K562 (cell line): ENCODE data around the gene CCR6. TPM values are rescaled to one million over a fixed set of nuclear protein-coding genes. Genes with fewer than 3 reads are reported as not detected.

ENCODE experiments used
- ATAC-seq: fragments of 200-7000 bp; cut with Tn5 transposase; 3 replicates; pipeline ENCODE4 v1.9.1; 2020; ENCODE audit warnings: moderate library complexity
- BruUV-seq: library from RNA; stranded (reverse); fragments of 400-500 nt; replicated peaks from 2 replicates; lab custom pipeline; 2021; lab: Mats Ljungman, UMichigan
- CTCF ChIA-PET: fragments of 300-600 bp; formaldehyde crosslinking; extraction: SDS; loops from one replicate; lab custom pipeline; 2021; ENCODE audit warnings: low intra/inter-chr PET ratio; lab: Yijun Ruan, JAX
- POLR2A ChIA-PET: fragments of 300-600, 350-650 bp; sonication (Branson Sonifier 250); formaldehyde crosslinking; extraction: SDS; loops from one replicate; lab custom pipeline; 2021; ENCODE audit warnings: antibody characterized with exemption, inconsistent platforms; lab: Yijun Ruan, JAX
- DNase-seq, 4 experiments: peaks; one replicate each; pipeline versions ENCODE4 v3.0.0 to v3.0.0-alpha.2; 2011 to 2018; ENCODE audit warnings: low spot score in 3 of 4, mixed read lengths in 3 of 4; ENCODE audit errors: extremely low read depth in 1 of 4
- FAIRE-seq: peaks from 2 replicates; lab custom pipeline; 2011; peaks lifted over from hg19 to GRCh38; lab: Jason Lieb, UNC
- H2AFZ ChIP-seq: 2 replicates; pipeline ENCODE4 v1.6.0; 2011; ENCODE audit warnings: low read depth, low read length, control low read depth, inconsistent platforms
- H3K27ac ChIP-seq: fragments of 200-600 bp; 3 replicates; pipeline ENCODE4 v1.8.0; 2011; ENCODE audit warnings: low read depth, mild to moderate bottlenecking, control low read depth, inconsistent platforms, low read length, moderate library complexity, mixed read lengths; ENCODE audit errors: extremely low read depth
- H3K27me3 ChIP-seq, 2 experiments: fragments of 300-600 bp in 1 of 2; 2 replicates in 1 of 2; 3 replicates in 1 of 2; pipeline versions ENCODE4 v1.6.0 to v1.8.0; 2011; ENCODE audit warnings: inconsistent platforms in 2 of 2, low read length in 2 of 2, mild to moderate bottlenecking in 1 of 2, mixed read lengths in 1 of 2, moderate library complexity in 1 of 2; ENCODE audit not compliant: control insufficient read depth in 2 of 2, insufficient read depth in 2 of 2
- H3K36me3 ChIP-seq: fragments of 300-600 bp; 3 replicates; pipeline ENCODE4 v1.8.0; 2011; ENCODE audit warnings: mild to moderate bottlenecking, low read length, inconsistent platforms; ENCODE audit not compliant: control insufficient read depth, insufficient read depth
- H3K4me1 ChIP-seq, 2 experiments: fragments of 200-600 bp in 1 of 2; replicated peaks in 1 of 2; 2 replicates in 1 of 2; 3 replicates in 1 of 2; pipeline versions ENCODE4 v1.5.1 to v1.8.0; 2011; ENCODE audit warnings: inconsistent platforms in 2 of 2, low read length in 2 of 2, mild to moderate bottlenecking in 1 of 2, mixed read lengths in 1 of 2, moderate library complexity in 1 of 2; ENCODE audit not compliant: control insufficient read depth in 2 of 2, insufficient read depth in 2 of 2
- H3K4me2 ChIP-seq: 2 replicates; pipeline ENCODE4 v1.6.1; 2011; ENCODE audit warnings: low read length, control low read depth, inconsistent platforms, mixed read lengths; ENCODE audit not compliant: insufficient read depth
- H3K4me3 ChIP-seq: fragments of 200-600 bp; sonication (generic), shearing (Covaris generic); 2 replicates; pipeline ENCODE4 v1.5.1; 2016; ENCODE audit warnings: control low read depth, inconsistent platforms
- H3K79me2 ChIP-seq: fragments of 200-600 bp; 3 replicates; pipeline ENCODE4 v1.8.0; 2011; ENCODE audit warnings: low read length, inconsistent platforms; ENCODE audit not compliant: control insufficient read depth, insufficient read depth
- H3K9ac ChIP-seq, 2 experiments: 2 replicates each; pipeline versions ENCODE4 v1.6.0 to v1.6.1; 2011; ENCODE audit warnings: low read depth in 2 of 2, low read length in 2 of 2, control low read depth in 1 of 2, inconsistent platforms in 1 of 2, mild to moderate bottlenecking in 1 of 2, mixed read lengths in 1 of 2; ENCODE audit not compliant: insufficient read depth in 1 of 2
- H3K9me1 ChIP-seq: one replicate; pipeline ENCODE4 v1.6.0; 2011; ENCODE audit warnings: inconsistent platforms, mild to moderate bottlenecking, low read length, moderate library complexity; ENCODE audit not compliant: control insufficient read depth, insufficient read depth
- H3K9me3 ChIP-seq: replicated peaks from 2 replicates; pipeline ENCODE4 v1.5.1; 2011; ENCODE audit warnings: low read depth, low read length, inconsistent platforms; ENCODE audit not compliant: control insufficient read depth, insufficient read depth
- H4K20me1 ChIP-seq: replicated peaks from 2 replicates; pipeline ENCODE4 v1.6.1; 2011; ENCODE audit warnings: low read length, inconsistent platforms, mixed read lengths; ENCODE audit not compliant: control insufficient read depth, insufficient read depth
- ARID2 ChIP-seq: fragments of 450-650 bp; IDR thresholded peaks from 2 replicates; pipeline ENCODE4 v1.6.1; 2017; ENCODE audit warnings: antibody characterized with exemption, mild to moderate bottlenecking
- BRCA1 ChIP-seq, 2 experiments: fragments of 450-650 bp in 1 of 2; sonication (generic) in 1 of 2; formaldehyde crosslinking in 1 of 2; IDR thresholded peaks; 2 replicates each; pipeline versions ENCODE4 v1.5.0 to v1.6.1; 2017 to 2020; ENCODE audit warnings: mild to moderate bottlenecking in 1 of 2, missing genetic modification reagents in 1 of 2
- CBX5 ChIP-seq: IDR thresholded peaks from 2 replicates; pipeline ENCODE4 v1.6.1; 2014; ENCODE audit warnings: low read depth, borderline replicate concordance
- CREM ChIP-seq: IDR thresholded peaks from 2 replicates; pipeline ENCODE4 v1.6.1; 2014; ENCODE audit warnings: antibody characterized with exemption, low read depth
- EWSR1 ChIP-seq: fragments of 450-650 bp; IDR thresholded peaks from 2 replicates; pipeline ENCODE4 v1.6.1; 2018; ENCODE audit warnings: borderline replicate concordance, mild to moderate bottlenecking, low read depth, moderate library complexity; ENCODE audit not compliant: partially characterized antibody
- HDGF ChIP-seq: fragments of 450-650 bp; IDR thresholded peaks from 2 replicates; pipeline ENCODE4 v1.6.1; 2016
- JUND ChIP-seq, 2 experiments: IDR thresholded peaks; 2 replicates in 1 of 2; 3 replicates in 1 of 2; pipeline ENCODE4 v1.6.1; 2011; ENCODE audit warnings: borderline replicate concordance in 2 of 2, low read depth in 2 of 2, low read length in 2 of 2, improper control_type of control experiment in 1 of 2, missing biosample characterization in 1 of 2, missing genetic modification characterization in 1 of 2, missing genetic modification reagents in 1 of 2
- MTA1 ChIP-seq: fragments of 450-650 bp; IDR thresholded peaks from 2 replicates; pipeline ENCODE4 v1.6.1; 2017; ENCODE audit warnings: borderline replicate concordance
- MTF1 ChIP-seq: fragments of 250-450 bp; sonication (Bioruptor Pico); IDR thresholded peaks from 2 replicates; pipeline ENCODE4 v1.9.0; 2021; ENCODE audit warnings: moderate library complexity, mild to moderate bottlenecking, inconsistent platforms, borderline replicate concordance
- NCOR1 ChIP-seq: fragments of 450-650 bp; IDR thresholded peaks from 2 replicates; pipeline ENCODE4 v1.6.1; 2016; ENCODE audit warnings: mild to moderate bottlenecking, moderate library complexity
- RBM34 ChIP-seq: fragments of 200-400 bp; formaldehyde crosslinking; IDR thresholded peaks from 2 replicates; pipeline ENCODE4 v1.6.1; 2018; ENCODE audit warnings: low read length, borderline replicate concordance; ENCODE audit not compliant: insufficient read depth
- RFX1 ChIP-seq: fragments of 450-650 bp; IDR thresholded peaks from 2 replicates; pipeline ENCODE4 v1.6.1; 2016; ENCODE audit warnings: mild to moderate bottlenecking, moderate library complexity
- TEAD2 ChIP-seq: fragments of 450-650 bp; IDR thresholded peaks from 2 replicates; pipeline ENCODE4 v1.6.1; 2016; ENCODE audit warnings: missing genetic modification characterization, control low read depth, missing compliant biosample characterization
- ZFX ChIP-seq: sonication (generic); formaldehyde crosslinking; IDR thresholded peaks from 2 replicates; pipeline ENCODE4 v1.8.0; 2022; ENCODE audit warnings: mild to moderate bottlenecking, missing genetic modification reagents, moderate library complexity
- ZNF311 ChIP-seq: fragments of 250-450 bp; sonication (Bioruptor Pico); IDR thresholded peaks from 2 replicates; pipeline ENCODE4 v1.4.0; 2020; ENCODE audit warnings: mild to moderate bottlenecking, moderate library complexity
- ZNF316 ChIP-seq: fragments of 450-650 bp; IDR thresholded peaks from 2 replicates; pipeline ENCODE4 v1.6.1; 2016
- WGBS: fragments of 100-300 bp; shearing (Covaris generic); methylation state at CpG from one replicate; pipeline ENCODE4 v1.1.6; 2016; ENCODE audit warnings: low coverage, mixed read lengths; ENCODE audit not compliant: insufficient coverage; ENCODE audit errors: missing lambda C conversion rate; 5-methylcytosine and 5-hydroxymethylcytosine counted together
- in situ Hi-C: fragments of 300-500 bp; cut with MboI; formaldehyde crosslinking; loops from 4 replicates; pipeline ENCODE4 v1.15.0; 2018; ENCODE audit warnings: inconsistent platforms, mixed read lengths
- intact Hi-C: fragments of 100-400 bp; cut with micrococcal nuclease; formaldehyde crosslinking; loops from 2 replicates; pipeline ENCODE4 v1.14.2; 2022
- polyA plus RNA-seq, 8 experiments: library from polyadenylated mRNA; depleted of rRNA in 4 of 8; stranded (reverse) in 5 of 8; unstranded in 3 of 8; fragments of >200 nt; fragmentation: Nextera tagmentation in 2 of 8; fragmentation: Illumina TruSeq in 1 of 8; extraction: Ambion mirVana in 2 of 8; extraction: Trizol in 1 of 8; gene quantifications; 2 replicates each; pipeline versions ENCODE4 v1.2.1 to v1.2.3, GENCODE V29; 2011 to 2014; ENCODE audit warnings: inconsistent platforms in 1 of 8, missing spikeins in 1 of 8
- total RNA-seq, 7 experiments: library from RNA; depleted of rRNA in 6 of 7; stranded (reverse); fragments of >200 nt in 6 of 7; fragmentation: Illumina TruSeq in 2 of 7; extraction: Trizol in 2 of 7; gene quantifications; 2 replicates each; pipeline versions ENCODE4 v1.2.1 to v1.2.3, GENCODE V29; 2011 to 2021; ENCODE audit warnings: low replicate concordance in 1 of 7
- TF ChIP-seq, protein P1 (sequence below): fragments of 250-450 bp; sonication (Bioruptor Pico); IDR thresholded peaks from 2 replicates; pipeline ENCODE4 v1.5.0; 2021
- TF ChIP-seq, protein P2 (sequence below): fragments of 450-650 bp; formaldehyde crosslinking; IDR thresholded peaks from 2 replicates; pipeline ENCODE4 v1.4.0; 2022; ENCODE audit warnings: missing genetic modification characterization
- TF ChIP-seq, protein P3 (sequence below): sonication (generic); formaldehyde crosslinking; IDR thresholded peaks from 2 replicates; pipeline ENCODE4 v1.8.1; 2022; ENCODE audit warnings: missing genetic modification reagents

Gene CCR6
- total and polyA plus RNA-seq, 9 of the 15 experiments (the other 6 are each of a cell fraction or from before 2014, with no cell fraction given), result not detected

DNA sequence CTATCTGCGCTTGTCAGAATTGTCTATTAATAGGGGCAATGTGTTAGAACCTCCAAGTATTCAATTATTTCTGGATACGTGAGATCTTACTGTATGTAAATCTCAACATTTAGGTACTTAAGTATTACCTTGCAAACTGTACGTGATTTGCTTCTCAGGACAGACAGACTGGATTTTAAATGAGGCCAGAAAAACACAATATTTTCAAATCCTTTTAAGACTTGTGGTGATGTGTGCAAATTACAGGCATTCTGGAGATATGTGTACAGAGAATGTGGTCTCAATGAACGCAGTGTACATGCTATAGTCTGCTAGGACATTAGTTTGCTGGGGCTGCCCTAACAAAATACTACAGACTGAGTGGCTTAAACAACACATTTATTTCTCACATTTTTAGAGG, 16.9 kb downstream of the CCR6 start:
- POLR2A ChIA-PET, result interaction anchor here (1.2 kb wide), 1 partner anchor 20 kb away, joined by 3 read pairs; no protein-coding TSS in a partner anchor
- no peaks in the 10 kb centered on the region for H3K36me3 ChIP-seq
- ATAC-seq (no peak), DNase-seq (no peak), FAIRE-seq (no peak)
- BruUV-seq, result no TSS peak
- H3K9ac ChIP-seq, result no peak overlapping the region
- H3K27me3 ChIP-seq, result peaks cover 33 to 67% of the 10 kb centered on the region in 2 experiments
- no peaks in the 10 kb centered on the region for H3K9me3 ChIP-seq
- no peak overlapping the region for H3K4me2 ChIP-seq
- CTCF ChIA-PET, result no interaction called here
- H3K4me1 ChIP-seq, result no peaks in the 10 kb centered on the region
- H3K79me2 ChIP-seq, result no peaks in the 10 kb centered on the region
- no peak overlapping the region for H3K27ac ChIP-seq
- no peak overlapping the region for H3K4me3 ChIP-seq
- TF ChIP-seq, protein P1, sequence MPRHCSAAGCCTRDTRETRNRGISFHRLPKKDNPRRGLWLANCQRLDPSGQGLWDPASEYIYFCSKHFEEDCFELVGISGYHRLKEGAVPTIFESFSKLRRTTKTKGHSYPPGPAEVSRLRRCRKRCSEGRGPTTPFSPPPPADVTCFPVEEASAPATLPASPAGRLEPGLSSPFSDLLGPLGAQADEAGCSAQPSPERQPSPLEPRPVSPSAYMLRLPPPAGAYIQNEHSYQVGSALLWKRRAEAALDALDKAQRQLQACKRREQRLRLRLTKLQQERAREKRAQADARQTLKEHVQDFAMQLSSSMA (CRISPR knock-in tag), result no peak
- TF ChIP-seq RBM34, result no peak
- no peak for TF ChIP-seq ZNF316
- TF ChIP-seq, protein P2, sequence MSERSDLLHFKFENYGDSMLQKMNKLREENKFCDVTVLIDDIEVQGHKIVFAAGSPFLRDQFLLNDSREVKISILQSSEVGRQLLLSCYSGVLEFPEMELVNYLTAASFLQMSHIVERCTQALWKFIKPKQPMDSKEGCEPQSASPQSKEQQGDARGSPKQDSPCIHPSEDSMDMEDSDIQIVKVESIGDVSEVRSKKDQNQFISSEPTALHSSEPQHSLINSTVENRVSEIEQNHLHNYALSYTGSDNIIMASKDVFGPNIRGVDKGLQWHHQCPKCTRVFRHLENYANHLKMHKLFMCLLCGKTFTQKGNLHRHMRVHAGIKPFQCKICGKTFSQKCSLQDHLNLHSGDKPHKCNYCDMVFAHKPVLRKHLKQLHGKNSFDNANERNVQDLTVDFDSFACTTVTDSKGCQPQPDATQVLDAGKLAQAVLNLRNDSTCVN, result no peak
- no peak for TF ChIP-seq NCOR1
- TF ChIP-seq ARID2, result no peak
- no peak for TF ChIP-seq CREM
- TF ChIP-seq MTF1 (CRISPR knock-in tag), result no peak
- TF ChIP-seq, protein P3, sequence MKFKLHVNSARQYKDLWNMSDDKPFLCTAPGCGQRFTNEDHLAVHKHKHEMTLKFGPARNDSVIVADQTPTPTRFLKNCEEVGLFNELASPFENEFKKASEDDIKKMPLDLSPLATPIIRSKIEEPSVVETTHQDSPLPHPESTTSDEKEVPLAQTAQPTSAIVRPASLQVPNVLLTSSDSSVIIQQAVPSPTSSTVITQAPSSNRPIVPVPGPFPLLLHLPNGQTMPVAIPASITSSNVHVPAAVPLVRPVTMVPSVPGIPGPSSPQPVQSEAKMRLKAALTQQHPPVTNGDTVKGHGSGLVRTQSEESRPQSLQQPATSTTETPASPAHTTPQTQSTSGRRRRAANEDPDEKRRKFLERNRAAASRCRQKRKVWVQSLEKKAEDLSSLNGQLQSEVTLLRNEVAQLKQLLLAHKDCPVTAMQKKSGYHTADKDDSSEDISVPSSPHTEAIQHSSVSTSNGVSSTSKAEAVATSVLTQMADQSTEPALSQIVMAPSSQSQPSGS (CRISPR knock-in tag), result no peak
- no peak for TF ChIP-seq ZFX (CRISPR knock-in tag)
- TF ChIP-seq ZNF311 (CRISPR knock-in tag), result no peak
- TF ChIP-seq EWSR1, result no peak
- no peak for TF ChIP-seq HDGF
- TF ChIP-seq MTA1, result no peak
- TF ChIP-seq BRCA1 (IDR thresholded peaks at IDR 0.05), result no peak
- TF ChIP-seq BRCA1 (CRISPR knock-in tag; IDR thresholded peaks at IDR 0.05), result no peak
- TF ChIP-seq RFX1, result no peak
- no peak for TF ChIP-seq TEAD2 (tag)
- TF ChIP-seq JUND (IDR thresholded peaks at IDR 0.05; ENCODE audit: borderline replicate concordance, low read depth, low read length), result no peak
- TF ChIP-seq JUND (tag; IDR thresholded peaks at IDR 0.05; ENCODE audit: borderline replicate concordance, low read depth, low read length), result no peak
- no peak for TF ChIP-seq CBX5
- in situ Hi-C loops, result loop anchor here (5.0 kb wide), 1 partner anchor 362 kb away; no protein-coding TSS in a partner anchor
- no peak overlapping the region for H2AFZ ChIP-seq
- H4K20me1 ChIP-seq, result 0 out of 2 replicates have a peak, but pooled peaks cover 7% of the 10 kb centered on the region
- WGBS, result under 1% methylated on average over 4 of the region's 4 CpGs
- intact Hi-C loops, result loop anchor here (5.0 kb wide), 1 partner anchor 142 kb away; the partner anchor contains the start of gene CEP43
- H3K9me1 ChIP-seq, result no peaks in the 10 kb centered on the region
